ENCODE measurements around the gene NKAIN4.

The NKAIN4 gene

GRCh38 chr20:63190828-63191227 lies 63.4 kb downstream of the NKAIN4 start:
- DNase-seq = no peak
